Hepatocyte (in vitro differentiated cells): Measurements from ENCODE around the gene PHF2.

Experiments
- EZH2 ChIP-seq: fragments of 200-600 bp; sonication (generic); IDR thresholded peaks from 2 replicates; pipeline ENCODE4 v1.6.1; 2016; ENCODE audit warnings: antibody characterized with exemption, mild to moderate bottlenecking, borderline replicate concordance
- TF ChIP-seq, protein P1 (sequence below): fragments of 200-600 bp; sonication (generic); IDR thresholded peaks from 2 replicates; pipeline ENCODE4 v1.5.1; 2016; ENCODE audit warnings: antibody characterized with exemption, mild to moderate bottlenecking; ENCODE audit not compliant: poor library complexity

DNA sequence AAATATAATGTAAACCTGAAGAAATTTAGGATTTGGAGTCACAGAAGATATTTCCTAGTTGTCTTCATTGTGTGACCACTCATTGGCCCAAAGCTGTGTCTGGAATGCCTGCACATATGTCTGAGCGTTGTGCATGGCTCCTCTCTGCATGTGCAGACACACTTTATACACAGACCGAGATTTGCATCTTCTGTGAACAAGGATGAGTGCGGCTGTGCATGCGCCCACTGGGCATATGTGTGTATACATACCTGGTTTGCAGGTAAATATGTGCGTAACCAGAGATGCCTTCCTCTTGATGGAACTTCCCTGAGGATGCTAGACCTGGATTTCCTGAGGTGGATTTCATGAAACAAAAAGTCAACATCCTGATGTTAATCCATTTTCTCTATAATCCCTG lies 19.1 kb downstream of the PHF2 start:
- TF ChIP-seq, protein P1, sequence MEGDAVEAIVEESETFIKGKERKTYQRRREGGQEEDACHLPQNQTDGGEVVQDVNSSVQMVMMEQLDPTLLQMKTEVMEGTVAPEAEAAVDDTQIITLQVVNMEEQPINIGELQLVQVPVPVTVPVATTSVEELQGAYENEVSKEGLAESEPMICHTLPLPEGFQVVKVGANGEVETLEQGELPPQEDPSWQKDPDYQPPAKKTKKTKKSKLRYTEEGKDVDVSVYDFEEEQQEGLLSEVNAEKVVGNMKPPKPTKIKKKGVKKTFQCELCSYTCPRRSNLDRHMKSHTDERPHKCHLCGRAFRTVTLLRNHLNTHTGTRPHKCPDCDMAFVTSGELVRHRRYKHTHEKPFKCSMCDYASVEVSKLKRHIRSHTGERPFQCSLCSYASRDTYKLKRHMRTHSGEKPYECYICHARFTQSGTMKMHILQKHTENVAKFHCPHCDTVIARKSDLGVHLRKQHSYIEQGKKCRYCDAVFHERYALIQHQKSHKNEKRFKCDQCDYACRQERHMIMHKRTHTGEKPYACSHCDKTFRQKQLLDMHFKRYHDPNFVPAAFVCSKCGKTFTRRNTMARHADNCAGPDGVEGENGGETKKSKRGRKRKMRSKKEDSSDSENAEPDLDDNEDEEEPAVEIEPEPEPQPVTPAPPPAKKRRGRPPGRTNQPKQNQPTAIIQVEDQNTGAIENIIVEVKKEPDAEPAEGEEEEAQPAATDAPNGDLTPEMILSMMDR = no peak
- no peak for TF ChIP-seq EZH2
